HG03064 (cell line): ENCODE results near the gene TRIM26.
"Not testable (repeated sequence)": the region's sequence is repeated elsewhere in the genome, so short reads cannot be mapped to it uniquely, and the experiment has no call there.

ENCODE experiments used
- ATAC-seq: cut with Tn5 transposase; IDR thresholded peaks from one replicate; pipeline ENCODE4 v1.9.1; 2021; ENCODE audit warnings: low read depth; ENCODE audit not compliant: unreplicated experiment

Gene TRIM26

DNA sequence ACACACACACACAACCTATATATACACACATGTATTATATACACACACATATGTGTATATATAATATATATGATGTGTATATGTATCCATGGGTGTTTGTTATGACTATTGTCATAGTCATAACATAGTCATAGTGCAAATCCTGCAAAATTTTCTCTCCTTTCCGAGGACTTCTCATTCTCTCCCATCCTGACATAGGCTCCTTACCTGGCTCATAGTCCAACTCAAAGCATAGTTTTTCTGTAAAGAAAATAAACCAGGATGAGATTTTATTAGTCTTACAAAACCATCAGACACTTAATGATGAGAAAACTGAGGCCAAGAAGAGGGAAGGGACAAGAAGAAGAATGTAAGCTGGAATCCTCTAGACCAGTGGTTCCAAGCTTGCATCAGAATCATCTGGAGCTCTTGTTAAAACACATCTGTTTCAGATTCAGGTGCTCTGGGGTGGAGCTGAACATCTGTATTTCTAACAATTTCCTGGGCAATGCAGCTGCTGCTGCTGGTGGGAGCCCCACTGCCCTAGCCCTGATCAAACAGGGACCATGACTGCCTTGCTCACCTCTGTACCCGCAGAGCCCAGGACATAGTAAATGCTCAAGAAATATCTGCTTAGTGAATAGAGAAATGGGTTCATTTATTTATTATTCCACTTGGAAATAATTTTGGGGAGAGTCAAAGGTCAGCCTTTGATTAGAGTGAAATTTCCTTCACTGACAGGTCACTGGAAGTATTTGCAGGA, 57.5 kb downstream of the TRIM26 start:
- no peak for ATAC-seq

DNA sequence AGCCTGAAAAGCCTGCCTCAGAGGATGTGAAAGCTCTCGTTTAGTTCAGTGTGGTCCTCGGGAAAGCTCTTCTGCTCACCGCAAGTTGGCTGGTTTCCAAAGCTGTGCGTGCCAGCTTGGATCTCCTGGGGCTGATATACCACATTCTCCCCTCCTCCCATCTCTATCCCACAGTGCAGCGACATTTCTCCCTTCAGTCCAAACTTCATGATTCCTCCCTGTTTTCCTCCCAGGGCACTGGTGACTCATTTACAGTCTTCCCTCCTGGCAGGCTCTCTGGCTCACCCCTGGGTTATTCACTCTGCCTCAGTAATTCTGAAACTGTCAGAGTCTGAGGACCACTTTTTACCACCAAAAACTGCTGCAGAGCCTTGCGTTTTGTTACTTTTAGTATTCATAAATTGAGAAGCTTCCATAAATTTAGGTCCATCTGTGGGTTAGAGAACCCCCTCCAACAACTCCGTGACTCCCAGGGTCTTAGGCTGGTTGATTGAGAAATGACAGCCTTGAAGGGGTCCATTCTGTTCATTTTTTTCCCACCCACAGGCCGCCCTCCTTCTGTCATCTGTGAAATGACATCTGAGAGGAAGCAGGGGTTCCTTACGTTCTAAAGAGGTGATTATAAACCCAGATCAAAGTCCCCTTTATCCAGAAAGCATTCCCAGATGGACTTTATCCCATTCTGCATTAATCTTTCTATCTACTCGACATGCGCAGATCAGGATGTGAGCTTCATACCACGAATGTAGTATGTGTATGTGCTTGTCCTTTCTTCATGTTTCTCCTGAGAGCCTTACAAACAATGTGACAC, 58.3 kb downstream of the TRIM26 start:
- ATAC-seq = no peak

DNA sequence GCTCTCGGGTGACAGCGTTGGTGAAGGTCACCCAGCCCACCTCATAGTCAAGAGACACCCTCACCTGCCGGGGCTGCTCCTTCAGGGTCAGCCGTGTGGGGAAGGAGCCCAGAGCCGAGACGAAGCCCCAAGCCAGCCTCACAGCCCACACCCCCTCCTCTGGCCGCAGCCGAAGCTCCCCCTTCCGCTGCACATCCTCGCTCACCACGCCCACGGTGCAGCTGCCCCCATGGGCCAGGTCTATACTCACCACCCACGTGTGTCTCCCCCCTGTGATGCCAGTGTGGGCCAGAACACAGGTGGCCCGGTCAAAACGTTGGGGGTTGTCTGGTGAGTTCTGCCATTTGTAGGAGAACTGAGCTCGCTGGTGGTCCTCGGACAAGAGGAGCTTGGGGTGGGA, 59.1 kb downstream of the TRIM26 start:
- no peak for ATAC-seq

DNA sequence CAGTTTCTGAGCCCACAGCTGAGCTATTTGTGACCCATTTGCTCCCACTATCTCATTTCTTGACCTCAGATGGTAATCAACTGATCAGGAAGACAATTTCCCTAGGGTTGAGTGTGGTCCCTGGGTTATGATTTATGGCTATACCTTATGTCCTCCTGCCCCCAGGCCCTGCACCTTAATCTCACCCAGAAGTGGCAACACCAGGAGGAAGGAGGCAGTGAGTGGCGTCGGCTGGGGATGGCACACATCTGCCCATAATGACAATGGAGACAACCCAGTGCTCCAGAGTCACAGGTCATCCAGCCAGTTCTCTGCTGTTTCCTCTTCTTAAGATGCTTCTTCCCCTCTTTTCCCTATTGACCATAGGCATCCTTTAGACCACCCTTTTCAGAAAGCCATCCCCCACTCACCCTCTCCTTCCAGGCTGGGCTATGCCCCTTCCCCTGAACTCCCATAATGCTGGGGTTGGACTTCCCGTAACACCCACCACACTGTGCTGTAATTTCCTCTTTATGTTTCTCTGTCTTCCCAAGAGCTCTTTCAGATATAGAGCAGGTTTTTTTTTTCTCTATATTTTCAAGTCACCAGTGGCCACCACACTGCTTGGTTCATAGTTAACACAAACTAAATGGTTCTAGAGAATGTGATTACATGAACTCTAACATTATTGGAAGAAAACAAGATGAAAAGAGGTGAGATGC, 60.1 kb downstream of the TRIM26 start:
- ATAC-seq = no peak

DNA sequence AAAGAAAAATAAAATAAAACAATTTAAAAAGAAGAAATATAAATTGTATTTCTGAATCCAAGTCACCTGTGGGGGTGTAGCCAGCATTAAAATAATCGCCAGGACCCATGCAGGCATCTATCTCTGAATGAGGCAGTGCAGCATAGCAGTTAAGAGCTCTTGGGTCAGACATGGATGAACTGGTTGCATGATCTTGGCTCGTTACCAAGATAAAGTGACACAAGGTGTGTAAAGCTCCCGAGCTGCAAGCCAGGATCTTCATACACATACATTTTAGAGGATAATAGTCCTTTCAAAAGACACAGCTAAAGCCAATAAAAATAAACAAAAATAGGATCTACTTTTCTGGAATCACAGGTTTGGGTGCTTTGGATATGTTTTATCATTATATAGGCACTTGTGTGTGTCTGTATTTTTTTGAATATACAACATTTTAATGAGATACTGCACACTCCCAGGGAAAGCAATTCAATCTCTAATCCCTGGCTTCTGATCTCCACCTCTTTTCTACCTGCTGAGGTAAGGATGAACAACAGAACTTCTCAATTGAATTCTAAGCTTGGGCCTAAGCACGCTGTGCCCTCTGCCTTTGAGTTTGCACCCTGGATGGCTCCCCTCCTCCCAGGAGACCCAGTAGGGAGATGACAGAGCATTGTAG, 61.1 kb downstream of the TRIM26 start:
- ATAC-seq = no peak

DNA sequence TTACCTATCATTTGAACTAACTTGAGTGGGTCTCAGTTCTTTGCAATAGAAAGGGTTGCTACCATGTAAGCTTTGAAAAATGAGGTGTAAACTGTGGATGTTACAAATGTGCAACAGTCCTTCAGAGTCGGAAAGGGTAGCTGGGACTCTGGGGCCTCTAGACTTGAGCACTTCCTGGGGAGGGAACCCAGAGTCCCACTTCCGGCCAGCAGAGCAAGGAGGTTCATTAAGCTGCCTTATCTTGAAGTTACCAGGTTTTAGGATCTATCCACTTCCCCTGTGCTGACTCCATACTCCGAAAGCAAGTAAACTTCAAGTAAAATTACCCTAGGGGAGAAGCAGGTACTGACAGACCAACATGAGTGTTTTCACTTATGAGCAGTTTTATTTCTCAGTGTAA, 61.6 kb downstream of the TRIM26 start:
- ATAC-seq = no peak

DNA sequence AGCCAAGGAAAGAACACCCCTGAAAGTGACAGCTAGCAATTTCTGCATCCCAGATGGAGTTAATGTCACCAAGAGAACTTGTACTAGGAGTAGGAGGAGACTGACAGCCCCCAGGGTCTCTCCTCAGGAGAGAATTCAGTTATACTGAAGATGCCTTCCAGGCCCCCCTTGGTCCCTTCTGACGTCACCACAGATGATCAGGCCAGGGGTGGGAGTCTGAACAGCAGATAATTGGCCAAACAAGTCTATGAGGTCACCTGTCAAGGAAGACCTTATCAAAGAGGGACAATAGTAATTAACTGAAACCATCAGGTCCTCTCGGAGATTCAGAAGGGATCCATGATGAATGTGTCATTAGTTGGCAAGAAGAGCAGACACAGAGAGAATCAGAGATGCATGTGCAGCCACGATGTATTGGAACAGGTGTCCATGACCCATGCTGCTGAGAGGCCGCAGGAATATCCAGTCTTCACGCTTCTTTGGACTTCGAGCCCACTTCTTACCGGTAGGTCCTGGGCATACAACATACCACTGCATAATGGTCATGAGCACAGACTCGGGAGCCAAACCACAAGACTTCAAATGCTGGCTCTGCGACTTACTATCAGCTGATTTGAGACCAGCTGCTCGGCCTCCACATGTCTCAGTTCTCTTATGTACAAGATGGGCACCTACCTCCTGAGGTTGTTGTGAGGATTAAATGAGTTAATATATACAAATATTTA, 62.4 kb downstream of the TRIM26 start:
- ATAC-seq = no peak

DNA sequence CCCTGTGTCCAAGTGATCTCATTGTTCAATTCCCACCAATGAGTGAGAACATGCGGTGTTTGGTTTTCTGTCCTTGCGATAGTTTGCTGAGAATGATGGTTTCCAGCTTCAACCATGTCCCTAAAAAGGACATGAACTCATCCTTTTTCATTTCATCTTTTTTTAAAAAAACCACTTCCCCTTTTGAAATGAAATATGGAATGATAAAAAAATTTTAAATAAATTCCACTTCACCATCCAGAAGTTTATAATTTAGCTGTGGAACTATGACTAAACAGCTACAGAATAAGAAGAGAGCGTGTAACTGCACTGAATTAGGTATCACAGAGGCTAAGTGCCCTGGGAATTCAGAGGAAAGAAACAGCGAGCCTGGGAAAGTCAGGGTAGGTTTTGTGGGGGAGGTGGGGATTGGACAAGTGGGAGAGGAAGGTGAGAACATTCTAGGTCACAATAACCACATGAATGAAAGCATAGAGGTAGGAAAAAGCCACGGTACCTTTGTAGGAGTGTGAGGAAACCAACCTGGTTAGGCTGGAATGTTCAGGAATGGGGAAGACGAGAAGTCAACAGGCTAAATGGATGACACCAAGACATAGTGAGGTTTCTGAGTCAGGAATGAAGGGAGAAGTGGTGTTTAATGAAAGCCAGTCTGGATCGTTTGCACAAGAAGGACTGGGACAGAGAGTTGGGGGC, 63.2 kb downstream of the TRIM26 start:
- ATAC-seq = no peak

DNA sequence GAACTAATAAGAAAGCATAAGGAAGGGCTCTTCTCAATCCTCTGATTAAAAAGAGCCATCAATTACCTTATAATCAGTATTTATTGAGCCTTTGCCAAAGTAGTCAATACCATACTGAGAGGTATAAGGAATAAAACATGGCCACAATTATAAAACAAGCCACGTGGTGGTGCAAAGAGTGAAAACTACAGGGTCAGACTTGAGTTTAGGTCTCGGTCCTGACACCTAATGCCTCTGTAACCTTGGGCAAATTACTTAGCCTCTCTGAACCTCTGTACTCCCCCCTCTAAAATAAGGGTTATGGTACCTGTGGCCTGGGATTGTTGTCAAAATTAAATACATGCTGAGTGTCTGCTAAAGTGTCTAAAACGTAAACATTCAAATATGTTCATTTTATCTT, 64.0 kb downstream of the TRIM26 start:
- ATAC-seq = no peak

DNA sequence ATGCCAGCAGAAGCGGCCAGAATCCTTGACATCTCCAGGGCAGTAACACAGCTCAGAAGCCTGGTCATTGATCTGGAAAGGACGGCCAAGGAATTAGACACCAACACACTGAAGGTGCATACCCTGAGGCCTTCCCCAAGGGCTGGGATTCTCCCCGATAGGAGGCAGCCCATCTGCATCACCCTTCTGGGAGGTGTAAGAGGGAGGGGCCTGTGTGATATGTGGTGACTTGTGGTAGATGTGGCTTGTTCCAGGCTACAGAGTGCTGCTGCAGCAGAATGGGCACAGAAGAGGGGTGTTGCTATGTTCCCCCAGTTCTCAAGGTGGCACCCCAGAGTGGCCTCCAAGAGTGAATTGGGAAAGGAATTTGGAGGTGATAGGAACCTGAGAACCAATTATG, 66.1 kb downstream of the TRIM26 start:
- ATAC-seq = no peak

DNA sequence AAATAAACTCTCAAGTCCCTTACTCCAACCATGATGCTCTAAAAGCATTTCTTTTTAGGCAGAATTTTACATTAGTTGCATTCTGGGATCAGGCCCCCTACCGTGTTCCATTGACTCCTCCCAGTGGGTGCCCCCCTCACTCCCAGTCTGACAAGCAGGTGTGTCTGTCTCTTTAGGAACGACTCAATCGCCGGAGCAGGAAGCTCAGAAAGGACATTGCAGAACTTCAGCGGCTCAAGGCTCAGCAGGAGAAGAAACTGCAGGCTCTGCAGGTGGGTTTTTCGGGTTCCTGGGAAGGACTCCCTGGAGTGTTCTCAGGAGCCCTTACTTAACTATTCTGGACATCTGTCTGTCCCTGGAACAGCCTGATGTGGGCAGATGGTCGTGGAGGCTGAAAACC, 67.4 kb downstream of the TRIM26 start:
- ATAC-seq = no peak

DNA sequence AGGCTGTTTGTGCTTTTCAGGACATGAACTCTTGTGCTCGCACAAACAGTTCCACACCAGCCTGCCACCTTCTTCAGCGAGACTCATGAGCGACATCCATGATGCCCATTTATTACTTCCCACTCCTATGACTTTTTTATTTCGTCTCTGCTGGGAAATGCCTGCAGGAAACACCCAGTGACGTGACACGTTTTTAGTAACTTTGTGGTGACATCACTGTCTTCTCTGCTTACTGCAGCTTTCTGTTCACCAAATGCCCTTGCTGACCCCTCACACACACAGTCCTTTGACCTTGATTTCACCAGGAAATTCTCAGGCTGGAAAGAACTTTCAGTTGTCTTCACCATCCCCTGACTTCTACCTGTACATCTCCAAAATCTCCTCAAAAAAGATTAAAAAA, 68.4 kb downstream of the TRIM26 start:
- ATAC-seq = no peak

DNA sequence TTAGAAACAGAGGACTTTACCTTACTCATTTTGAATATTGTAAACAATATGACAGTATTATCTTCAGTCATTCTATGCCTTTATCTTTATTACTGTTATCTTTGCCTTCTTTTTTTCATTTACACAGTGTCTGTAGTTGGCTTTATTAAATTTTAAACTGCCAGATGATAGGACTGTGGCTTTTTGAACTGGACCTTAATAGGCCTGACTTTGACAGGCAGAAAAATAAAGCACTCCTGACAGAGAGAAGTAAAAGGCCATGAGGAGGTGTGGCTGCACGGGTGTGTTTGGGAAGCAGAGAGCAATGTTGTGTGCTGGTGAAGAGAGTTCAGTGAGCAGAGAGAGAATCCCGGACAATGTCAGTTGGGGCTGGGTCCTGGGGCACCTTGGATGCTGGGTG, 69.4 kb downstream of the TRIM26 start:
- no peak for ATAC-seq

DNA sequence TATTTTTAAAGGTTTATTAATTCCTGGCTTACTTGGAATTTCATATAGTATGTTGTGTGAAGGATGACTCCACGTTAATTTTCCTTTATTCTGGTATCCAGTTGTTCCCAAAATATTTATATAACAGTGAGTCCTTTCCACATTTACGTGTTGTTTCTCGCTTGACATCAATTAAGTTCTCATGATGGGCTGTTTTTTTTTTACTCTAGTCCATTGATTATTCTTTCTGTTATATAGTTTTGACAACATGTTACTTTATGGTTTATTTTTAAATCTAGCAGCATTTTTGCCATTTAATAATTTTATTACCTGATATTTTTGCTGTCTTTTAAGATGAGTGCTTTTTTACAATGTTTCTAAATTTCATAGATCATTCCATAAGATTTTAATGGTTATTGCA, 70.5 kb downstream of the TRIM26 start:
- no peak for ATAC-seq

DNA sequence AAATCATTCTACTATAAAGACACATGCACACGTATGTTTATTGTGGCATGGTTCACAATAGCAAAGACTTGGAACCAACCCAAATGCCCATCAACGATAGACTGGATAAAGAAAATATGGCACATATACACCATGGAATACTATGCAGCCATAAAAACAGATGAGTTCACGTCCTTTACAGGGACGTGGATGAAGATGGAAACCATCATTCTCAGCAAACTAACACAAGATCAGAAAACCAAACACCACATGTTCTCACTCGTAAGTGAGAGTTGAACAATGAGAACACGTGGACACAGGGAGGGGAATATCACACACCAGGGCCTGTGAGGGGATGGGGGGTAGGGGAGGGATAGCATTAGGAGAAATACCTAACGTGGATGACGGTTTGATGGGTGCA, 73.0 kb downstream of the TRIM26 start:
- not testable (repeated sequence) for ATAC-seq

DNA sequence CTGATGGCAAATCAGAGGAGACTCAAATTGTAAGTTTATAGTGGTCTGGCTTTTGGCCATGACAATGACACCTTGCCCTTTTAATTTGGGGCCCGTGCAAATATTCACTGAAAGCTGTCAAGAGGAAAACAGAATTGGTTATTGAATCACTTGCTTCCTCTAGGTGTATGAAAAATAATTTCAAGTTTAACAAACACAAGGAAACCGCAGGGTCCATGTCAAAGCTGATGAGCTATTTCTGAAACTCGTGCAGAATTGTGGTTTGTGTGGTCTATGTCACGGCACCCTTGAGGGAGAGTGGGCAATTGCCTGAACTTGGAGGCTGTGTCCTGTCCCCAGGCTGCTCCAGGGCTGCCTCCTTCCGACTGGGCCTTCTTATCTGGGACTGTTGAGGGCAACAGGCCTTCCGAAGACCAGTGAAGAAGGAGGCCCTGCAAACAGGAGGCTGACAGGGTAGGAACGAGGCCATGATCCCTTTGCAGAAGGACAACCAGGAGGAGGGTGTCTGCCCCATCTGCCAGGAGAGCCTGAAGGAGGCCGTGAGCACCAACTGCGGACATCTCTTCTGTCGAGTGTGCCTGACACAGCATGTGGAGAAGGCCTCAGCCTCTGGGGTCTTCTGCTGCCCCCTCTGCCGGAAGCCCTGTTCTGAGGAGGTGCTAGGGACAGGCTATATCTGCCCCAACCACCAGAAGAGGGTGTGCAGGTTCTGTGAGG, 76.5 kb downstream of the TRIM26 start:
- ATAC-seq = no peak

DNA sequence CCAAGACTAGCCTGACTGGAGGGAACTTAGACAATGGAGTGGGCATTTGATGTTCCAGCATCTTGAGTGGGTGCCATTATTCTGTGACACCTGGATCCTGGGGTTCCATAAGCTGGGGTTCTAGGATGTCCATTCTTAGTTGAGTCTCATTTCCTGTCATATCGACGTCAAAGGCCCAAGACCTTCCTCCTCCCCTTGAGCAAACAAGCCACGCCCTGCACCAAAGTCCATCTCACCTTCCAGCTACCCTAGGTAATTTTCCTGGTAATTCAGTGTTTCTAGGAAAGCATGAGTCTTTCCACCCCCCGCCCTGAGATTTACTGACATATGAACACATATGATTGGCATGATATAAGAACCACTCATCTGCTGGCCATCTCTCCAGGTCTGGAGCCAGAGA, 77.4 kb downstream of the TRIM26 start, which contains the start of gene TRIM40:
Gene TRIM40 (plus strand): TSS at position 384 of the 400 bp plus-strand sequence. CDS start 897 bp downstream, outside the sequence.
- ATAC-seq = no peak

DNA sequence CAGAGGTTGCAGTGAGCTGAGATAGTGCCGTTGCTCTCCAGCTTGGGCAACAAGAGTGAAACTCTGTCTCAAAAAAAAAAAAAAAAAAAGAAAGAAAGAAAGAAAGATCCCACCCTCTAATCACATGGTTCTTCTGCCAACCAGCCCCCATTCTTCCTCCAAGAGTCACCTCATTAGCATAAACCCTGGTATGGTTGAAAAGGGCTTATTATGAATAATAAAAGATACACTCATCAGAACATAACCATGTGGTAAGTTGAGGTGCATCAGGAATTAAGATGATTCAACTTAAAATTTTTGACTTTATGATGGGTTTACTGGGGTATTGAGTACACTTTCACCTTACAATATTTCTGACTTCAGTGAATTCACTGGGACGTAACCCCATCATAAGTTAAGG, 78.1 kb downstream of the TRIM26 start:
- ATAC-seq = no peak
